Trophoblast cell (in vitro differentiated cells and primary cell): Measurements from ENCODE around the gene ABO.

Source experiments
- DNase-seq, 2 donors: peaks; one replicate each; pipeline ENCODE4 v3.0.0-alpha.2; 2016
- H2AFZ ChIP-seq: 2 replicates; pipeline ENCODE4 v1.6.1; 2013; ENCODE audit warnings: low read length, moderate library complexity, mild to moderate bottlenecking; ENCODE audit not compliant: insufficient read depth, poor library complexity
- H2AK5ac ChIP-seq: 2 replicates; pipeline ENCODE4 v1.6.1; 2013; ENCODE audit warnings: mild to moderate bottlenecking, low read length
- H2BK120ac ChIP-seq: 2 replicates; pipeline ENCODE4 v1.6.1; 2013; ENCODE audit warnings: low read length, mild to moderate bottlenecking, moderate library complexity; ENCODE audit not compliant: insufficient read depth, poor library complexity
- H2BK12ac ChIP-seq: 2 replicates; pipeline ENCODE4 v1.6.1; 2013; ENCODE audit warnings: mild to moderate bottlenecking, low read length, moderate library complexity
- H2BK5ac ChIP-seq: 2 replicates; pipeline ENCODE4 v1.6.1; 2013; ENCODE audit warnings: low read length, low read depth, moderate library complexity, mild to moderate bottlenecking; ENCODE audit not compliant: poor library complexity
- H3K14ac ChIP-seq: 2 replicates; pipeline ENCODE4 v1.6.1; 2013; ENCODE audit warnings: mild to moderate bottlenecking, low read length
- H3K18ac ChIP-seq: 2 replicates; pipeline ENCODE4 v1.6.1; 2013; ENCODE audit warnings: mild to moderate bottlenecking, low read length
- H3K23ac ChIP-seq: 2 replicates; pipeline ENCODE4 v1.6.1; 2013; ENCODE audit warnings: low read length
- H3K27ac ChIP-seq: 2 replicates; pipeline ENCODE4 v1.5.1; 2013; ENCODE audit warnings: low read depth, mild to moderate bottlenecking, inconsistent platforms, low read length, moderate library complexity
- H3K27me3 ChIP-seq: 2 replicates; pipeline ENCODE4 v1.6.1; 2013; ENCODE audit warnings: inconsistent platforms, mild to moderate bottlenecking, low read length, moderate library complexity; ENCODE audit not compliant: insufficient read depth
- H3K36me3 ChIP-seq, 2 experiments: 1 replicate in 1 of 2; 2 replicates in 1 of 2; pipeline ENCODE4 v1.6.1; 2013; ENCODE audit warnings: low read length in 2 of 2, mild to moderate bottlenecking in 2 of 2, moderate library complexity in 1 of 2; ENCODE audit not compliant: insufficient read depth in 2 of 2, control insufficient read depth in 1 of 2
- H3K4ac ChIP-seq: 2 replicates; pipeline ENCODE4 v1.6.1; 2013; ENCODE audit warnings: low read depth, mild to moderate bottlenecking, low read length, moderate library complexity
- H3K4me1 ChIP-seq, 2 experiments: 1 replicate in 1 of 2; 2 replicates in 1 of 2; pipeline ENCODE4 v1.6.1; 2013; ENCODE audit warnings: low read length in 2 of 2, mild to moderate bottlenecking in 2 of 2, moderate library complexity in 1 of 2; ENCODE audit not compliant: insufficient read depth in 2 of 2, control insufficient read depth in 1 of 2
- H3K4me2 ChIP-seq: 2 replicates; pipeline ENCODE4 v1.6.1; 2013; ENCODE audit warnings: inconsistent platforms, mild to moderate bottlenecking, low read length, moderate library complexity
- H3K4me3 ChIP-seq: 2 replicates; pipeline ENCODE4 v1.5.1; 2013; ENCODE audit warnings: mild to moderate bottlenecking, low read depth, low read length, inconsistent platforms
- H3K79me1 ChIP-seq: one replicate; pipeline ENCODE4 v1.6.1; 2013; ENCODE audit warnings: low read length
- H3K79me2 ChIP-seq: 2 replicates; pipeline ENCODE4 v1.6.1; 2013; ENCODE audit warnings: low read length, mild to moderate bottlenecking; ENCODE audit not compliant: control insufficient read depth, insufficient read depth, poor library complexity
- H3K9ac ChIP-seq: 2 replicates; pipeline ENCODE4 v1.6.1; 2013; ENCODE audit warnings: mild to moderate bottlenecking, low read length
- H3K9me3 ChIP-seq: 2 replicates; pipeline ENCODE4 v1.6.1; 2013; ENCODE audit warnings: low read depth, mild to moderate bottlenecking, control low read depth, inconsistent platforms, low read length; ENCODE audit not compliant: insufficient read depth
- H4K12ac ChIP-seq: 2 replicates; pipeline ENCODE4 v1.6.1; 2013; ENCODE audit warnings: low read depth, mild to moderate bottlenecking, low read length, moderate library complexity
- H4K8ac ChIP-seq: 2 replicates; pipeline ENCODE4 v1.6.1; 2013; ENCODE audit warnings: low read depth, mild to moderate bottlenecking, low read length, moderate library complexity
- H4K91ac ChIP-seq: one replicate; pipeline ENCODE4 v1.6.1; 2013; ENCODE audit warnings: low read depth, mild to moderate bottlenecking, low read length, moderate library complexity
- WGBS: extraction: QIAGEN DNeasy Blood & Tissue Kit; methylation state at CpG from one replicate; pipeline ENCODE4 v1.1.7; 2013; ENCODE audit warnings: missing lambda C conversion rate; ENCODE audit not compliant: insufficient read length, insufficient coverage; ENCODE audit errors: extremely low coverage; 5-methylcytosine and 5-hydroxymethylcytosine counted together

ABO gene

DNA sequence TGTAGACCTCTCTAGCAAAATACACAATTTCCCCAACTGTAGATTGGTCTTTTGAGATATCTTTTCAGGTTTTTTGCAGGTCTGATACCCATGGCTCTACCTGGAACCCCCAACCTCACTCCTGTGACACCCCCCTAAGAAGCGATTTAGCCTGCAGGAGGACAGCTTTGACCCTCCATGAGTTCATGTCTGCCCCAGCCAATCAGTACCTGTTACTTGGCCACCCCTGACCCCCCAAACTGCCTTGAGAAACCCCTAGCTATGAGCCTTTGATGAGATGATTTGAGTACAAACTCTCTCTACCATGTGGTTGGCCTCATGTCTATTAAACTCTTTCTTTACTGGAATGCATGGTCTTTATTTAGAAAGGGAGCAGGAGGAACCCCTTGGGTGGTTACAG, 25.7 kb downstream of the ABO start:
- Histone ChIP-seq H3K9ac (no peak overlapping the region), H3K79me1 (no peaks in the 10 kb centered on the region), H2BK5ac (no peak overlapping the region), H3K36me3 (no peaks in the 10 kb centered on the region), H4K91ac (no peak overlapping the region), H2BK120ac (no peak overlapping the region), H3K23ac (no peak overlapping the region), H3K14ac (no peak overlapping the region), H3K9me3 (peaks cover 2% of the 10 kb centered on the region), H3K27me3 (no peaks in the 10 kb centered on the region), H3K4ac (no peak overlapping the region), H4K12ac (no peak overlapping the region), H3K4me2 (no peak overlapping the region), H2AK5ac (no peak overlapping the region), H2BK12ac (no peak overlapping the region), H3K4me3 (no peak overlapping the region), H2AFZ (no peak overlapping the region), H4K8ac (no peak overlapping the region), H3K27ac (no peak overlapping the region), H3K79me2 (no peaks in the 10 kb centered on the region), H3K4me1 (peaks cover 8 to 14% of the 10 kb centered on the region in 2 experiments), H3K18ac (no peak overlapping the region)
- WGBS, result no CpG with 5 or more reads among the region's 1 CpG
- DNase-seq, result no peak

DNA sequence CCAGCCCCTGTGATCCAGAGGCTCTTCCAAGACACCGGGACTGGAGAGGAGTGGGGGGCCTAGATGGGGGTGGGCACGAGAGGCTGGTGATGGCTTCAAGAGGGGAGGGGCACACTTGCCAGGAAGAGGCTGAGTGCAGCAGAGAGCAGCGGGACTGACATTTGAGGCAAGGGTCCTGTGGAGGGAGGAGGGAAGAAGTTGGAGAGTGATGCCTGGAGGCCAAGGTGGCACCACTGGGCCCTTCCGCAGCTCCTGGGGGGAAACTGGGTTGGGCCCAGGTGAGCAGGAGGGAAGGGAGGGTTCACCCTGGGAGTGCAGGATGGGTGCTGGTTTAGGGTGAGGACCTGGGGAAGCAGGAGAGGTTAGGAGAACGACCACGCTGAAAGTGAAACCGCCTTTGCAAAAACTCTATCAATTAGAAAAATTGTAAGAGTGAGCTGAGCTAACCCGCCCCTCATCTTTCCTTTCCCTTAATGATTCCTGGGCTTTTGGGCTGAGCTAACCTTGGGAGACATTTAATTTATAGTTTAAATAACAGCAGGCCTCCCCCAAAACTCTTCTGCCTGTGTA, 26.2 kb downstream of the ABO start:
- no peak overlapping the region for H3K4me3 ChIP-seq
- H3K9me3 ChIP-seq, result peaks cover under 1% of the 10 kb centered on the region
- no peaks in the 10 kb centered on the region for H3K27me3 ChIP-seq
- peaks cover 8 to 14% of the 10 kb centered on the region in 2 experiments for H3K4me1 ChIP-seq
- H3K23ac ChIP-seq, result no peak overlapping the region
- no peak overlapping the region for H3K4me2 ChIP-seq
- H2AFZ ChIP-seq, result no peak overlapping the region
- H2BK120ac ChIP-seq, result no peak overlapping the region
- H4K8ac ChIP-seq, result no peak overlapping the region
- H3K4ac ChIP-seq, result no peak overlapping the region
- H2BK5ac ChIP-seq, result no peak overlapping the region
- no peak overlapping the region for H2BK12ac ChIP-seq
- H3K9ac ChIP-seq, result no peak overlapping the region
- no peaks in the 10 kb centered on the region for H3K79me1 ChIP-seq
- H2AK5ac ChIP-seq, result no peak overlapping the region
- no peak for DNase-seq
- no peak overlapping the region for H3K18ac ChIP-seq
- no peaks in the 10 kb centered on the region for H3K36me3 ChIP-seq
- H3K14ac ChIP-seq, result no peak overlapping the region
- no peak overlapping the region for H3K27ac ChIP-seq
- H4K91ac ChIP-seq, result no peak overlapping the region
- H4K12ac ChIP-seq, result no peak overlapping the region
- no peaks in the 10 kb centered on the region for H3K79me2 ChIP-seq
- WGBS, result no CpG with 5 or more reads among the region's 8 CpGs

DNA sequence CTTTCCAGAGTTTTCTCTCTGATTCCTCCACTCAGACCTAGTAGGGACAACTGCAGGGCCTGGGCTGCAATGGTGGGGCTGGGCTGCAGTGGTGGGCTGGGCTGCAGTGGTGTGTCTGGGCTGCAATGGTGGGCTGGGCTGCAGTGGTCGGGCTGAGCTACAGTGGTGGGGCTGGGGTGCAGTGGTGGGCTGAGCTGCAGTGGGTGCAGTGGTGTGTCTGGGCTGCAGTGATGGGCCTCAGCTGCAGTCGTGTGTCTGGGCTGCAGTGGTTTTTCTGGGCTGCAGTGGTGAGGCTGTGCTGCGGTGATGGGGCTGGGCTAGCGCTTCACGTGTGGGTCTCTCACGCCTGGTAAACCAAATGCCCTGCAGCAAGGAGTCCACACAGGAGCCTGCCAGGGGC, 27.4 kb downstream of the ABO start:
- Histone ChIP-seq H4K12ac (no peak overlapping the region), H4K91ac (no peak overlapping the region), H3K9me3 (no peaks in the 10 kb centered on the region), H3K4me1 (peaks cover 8 to 13% of the 10 kb centered on the region in 2 experiments), H3K14ac (no peak overlapping the region), H3K27me3 (no peaks in the 10 kb centered on the region), H3K18ac (no peak overlapping the region), H2BK12ac (no peak overlapping the region), H3K9ac (no peak overlapping the region), H2AK5ac (peak overlapping the region; percentile 30), H3K23ac (no peak overlapping the region), H3K4me3 (no peak overlapping the region), H2AFZ (no peak overlapping the region), H2BK5ac (no peak overlapping the region), H3K4me2 (no peak overlapping the region), H3K4ac (no peak overlapping the region), H3K36me3 (no peaks in the 10 kb centered on the region), H3K79me2 (no peaks in the 10 kb centered on the region), H3K27ac (no peak overlapping the region), H3K79me1 (no peaks in the 10 kb centered on the region), H4K8ac (no peak overlapping the region), H2BK120ac (no peak overlapping the region)
- no peak for DNase-seq
- WGBS, result no CpG with 5 or more reads among the region's 6 CpGs

DNA sequence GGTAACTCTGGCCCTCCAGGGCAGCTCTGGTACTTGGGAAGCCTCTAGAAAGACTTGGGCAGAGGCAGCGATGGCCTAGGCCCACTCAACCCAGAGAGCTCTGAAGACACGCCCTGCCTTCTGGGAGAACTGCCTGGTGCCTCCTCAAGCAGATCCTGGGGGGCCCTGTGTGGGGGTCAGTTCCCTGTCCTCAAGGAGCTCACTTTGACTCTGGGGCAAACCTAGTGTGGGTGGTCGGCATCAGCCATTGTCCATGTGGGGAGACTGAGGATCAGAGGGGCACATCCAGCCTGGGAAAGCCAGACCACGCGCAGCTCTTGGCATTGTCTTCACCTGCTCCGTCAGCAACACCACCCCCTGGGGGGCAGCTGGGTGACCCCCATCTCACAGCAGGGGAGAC, 28.0 kb downstream of the ABO start:
- DNase-seq, result no peak
- Histone ChIP-seq H2BK120ac (no peak overlapping the region), H4K12ac (no peak overlapping the region), H3K4ac (no peak overlapping the region), H2AK5ac (no peak overlapping the region), H3K79me1 (no peaks in the 10 kb centered on the region), H3K36me3 (no peaks in the 10 kb centered on the region), H2BK12ac (no peak overlapping the region), H3K79me2 (no peaks in the 10 kb centered on the region), H3K9ac (no peak overlapping the region), H4K8ac (no peak overlapping the region), H3K4me2 (no peak overlapping the region), H4K91ac (no peak overlapping the region), H3K9me3 (no peaks in the 10 kb centered on the region), H2BK5ac (no peak overlapping the region), H2AFZ (no peak overlapping the region), H3K4me1 (peaks cover 8% of the 10 kb centered on the region in 2 experiments), H3K23ac (no peak overlapping the region), H3K18ac (no peak overlapping the region), H3K27ac (no peak overlapping the region), H3K4me3 (no peak overlapping the region), H3K27me3 (no peaks in the 10 kb centered on the region), H3K14ac (no peak overlapping the region)
- no CpG with 5 or more reads among the region's 6 CpGs for WGBS
